Thymus (tissue), 11 donors: ENCODE data around the gene GUCY2C. TPM values are rescaled to one million over a fixed set of nuclear protein-coding genes. Genes with fewer than 3 reads are reported as not detected.
A peak's percentile ranks its signal among the peaks of the same experiment; 100 is the strongest.

Source experiments
- DNase-seq, 9 donors: peaks; one replicate each; pipeline ENCODE4 v3.0.0-alpha.2; 2013; ENCODE audit warnings: low spot score in 9 of 9, low read depth in 6 of 9, missing footprints in 1 of 9
- H3K27ac ChIP-seq, 2 donors: one replicate each; pipeline ENCODE4 v1.5.1; 2013; ENCODE audit warnings: control low read depth in 1 of 2, low read depth in 1 of 2, low read length in 1 of 2, mild to moderate bottlenecking in 1 of 2, moderate library complexity in 1 of 2
- H3K27me3 ChIP-seq, 2 donors: one replicate each; pipeline ENCODE4 v1.5.1; 2013; ENCODE audit warnings: low read length in 1 of 2; ENCODE audit not compliant: control insufficient read depth in 2 of 2, insufficient read depth in 1 of 2
- H3K36me3 ChIP-seq, 2 donors: one replicate each; pipeline ENCODE4 v1.5.1; 2013; ENCODE audit warnings: low read length in 1 of 2, mild to moderate bottlenecking in 1 of 2, moderate library complexity in 1 of 2; ENCODE audit not compliant: control insufficient read depth in 2 of 2, insufficient read depth in 2 of 2
- H3K4me1 ChIP-seq, 2 donors: one replicate each; pipeline ENCODE4 v1.5.1; 2013; ENCODE audit warnings: low read length in 2 of 2; ENCODE audit not compliant: control insufficient read depth in 2 of 2, insufficient read depth in 2 of 2
- H3K4me3 ChIP-seq, 2 donors: one replicate each; pipeline ENCODE4 v1.5.1; 2013; ENCODE audit warnings: low read length in 2 of 2, control low read depth in 1 of 2, mild to moderate bottlenecking in 1 of 2
- H3K9me3 ChIP-seq, 2 donors: one replicate each; pipeline ENCODE4 v1.5.1; 2013; ENCODE audit warnings: low read length in 1 of 2, mild to moderate bottlenecking in 1 of 2; ENCODE audit not compliant: control insufficient read depth in 2 of 2, insufficient read depth in 1 of 2
- WGBS: extraction: QIAGEN DNeasy Blood & Tissue Kit; methylation state at CpG from one replicate; pipeline ENCODE4 v1.1.7; 2013; 5-methylcytosine and 5-hydroxymethylcytosine counted together
- polyA plus RNA-seq: library from polyadenylated mRNA; stranded (reverse); fragments of 200-250 nt; gene quantifications from one replicate; pipeline ENCODE4 v1.2.3, GENCODE V29; 2013
- total RNA-seq: library from RNA; stranded (reverse); fragments of 120-200 nt; gene quantifications from one replicate; pipeline ENCODE4 v1.2.4, GENCODE V29; 2013
- donor health status: healthy.

GUCY2C gene
- total and polyA plus RNA-seq, 2 donors: under 0.01 to 0.14 TPM

GRCh38 chr12:14650789-14651188 is 45.6 kb downstream of the GUCY2C start:
- Histone ChIP-seq H3K4me1 (no peaks in the 10 kb centered on the region), H3K4me3 (no peak overlapping the region), H3K27me3 (no peaks in the 10 kb centered on the region), H3K36me3 (no peaks in the 10 kb centered on the region), H3K27ac (no peak overlapping the region), H3K9me3 (no peaks in the 10 kb centered on the region)
- no peak for DNase-seq
- 95% methylated on average over 2 of the region's 2 CpGs for WGBS

DNA sequence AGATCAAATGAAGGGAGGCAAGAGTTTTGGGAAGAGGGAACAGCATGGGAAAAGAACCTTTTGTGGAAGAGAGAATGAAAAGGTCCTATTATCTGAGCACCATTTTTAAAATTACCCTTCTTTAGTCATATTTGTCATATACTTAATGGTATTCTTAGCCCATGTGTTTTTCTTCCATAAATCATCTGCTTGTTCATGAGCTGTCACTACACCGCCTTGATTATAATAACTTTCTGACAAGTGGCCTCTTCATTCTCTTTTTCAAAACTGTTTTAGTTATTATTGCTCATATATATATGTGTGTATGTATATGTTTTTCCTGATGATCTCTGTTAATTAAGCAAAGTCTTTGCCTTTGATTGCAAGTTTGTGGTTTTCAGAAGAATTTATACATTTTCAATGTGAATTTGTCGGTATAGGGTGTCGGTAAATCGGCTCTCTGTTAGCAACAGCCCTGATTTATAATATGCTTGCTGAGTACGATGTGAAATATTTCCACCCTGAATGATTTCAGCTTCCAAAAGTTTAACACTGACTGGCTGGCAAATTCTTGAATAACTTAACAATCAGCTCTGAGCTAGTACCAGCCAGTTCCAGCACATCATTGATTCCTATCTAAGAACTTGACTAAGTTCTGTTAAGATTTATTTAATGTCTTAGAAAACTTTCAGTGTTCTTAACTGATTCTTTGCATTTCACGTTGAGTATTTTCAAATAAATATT is 49.2 kb downstream of the GUCY2C start:
- no peaks in the 10 kb centered on the region for H3K9me3 ChIP-seq
- 97% methylated on average over 6 of the region's 6 CpGs for WGBS
- H3K27me3 ChIP-seq: no peaks in the 10 kb centered on the region
- H3K36me3 ChIP-seq: no peaks in the 10 kb centered on the region
- H3K4me3 ChIP-seq: no peak overlapping the region
- DNase-seq: no peak
- H3K4me1 ChIP-seq: peaks cover 11 to 14% of the 10 kb centered on the region in 2 donors
- no peak overlapping the region for H3K27ac ChIP-seq

DNA sequence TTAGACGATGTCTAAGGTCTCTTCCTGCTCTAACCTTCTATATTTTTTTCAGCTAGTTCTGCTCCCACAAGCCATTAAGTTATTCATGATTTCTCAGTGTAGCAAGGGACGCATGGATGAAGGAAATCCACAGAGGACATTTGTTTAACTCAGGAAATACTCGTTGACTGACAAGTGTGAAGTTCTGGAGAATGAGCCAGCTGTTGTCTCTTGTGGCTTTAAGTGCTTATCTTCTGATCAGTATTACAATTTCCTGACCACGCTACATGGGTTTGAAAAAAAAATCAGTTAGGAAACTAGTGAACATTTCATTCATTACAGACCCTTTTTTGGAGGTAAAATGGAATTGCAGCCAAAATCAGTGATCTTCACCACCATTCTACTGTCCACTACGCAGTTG is 53.1 kb downstream of the GUCY2C start:
- peaks cover 11 to 14% of the 10 kb centered on the region in 2 donors for H3K4me1 ChIP-seq
- no peak overlapping the region for H3K27ac ChIP-seq
- 8% methylated on average over 5 of the region's 5 CpGs for WGBS
- H3K27me3 ChIP-seq: no peaks in the 10 kb centered on the region
- H3K9me3 ChIP-seq: no peaks in the 10 kb centered on the region
- no peak overlapping the region for H3K4me3 ChIP-seq
- peak in 4 of 9 donors; percentile 16 to 63 (median 31) for DNase-seq
- H3K36me3 ChIP-seq: no peaks in the 10 kb centered on the region

DNA sequence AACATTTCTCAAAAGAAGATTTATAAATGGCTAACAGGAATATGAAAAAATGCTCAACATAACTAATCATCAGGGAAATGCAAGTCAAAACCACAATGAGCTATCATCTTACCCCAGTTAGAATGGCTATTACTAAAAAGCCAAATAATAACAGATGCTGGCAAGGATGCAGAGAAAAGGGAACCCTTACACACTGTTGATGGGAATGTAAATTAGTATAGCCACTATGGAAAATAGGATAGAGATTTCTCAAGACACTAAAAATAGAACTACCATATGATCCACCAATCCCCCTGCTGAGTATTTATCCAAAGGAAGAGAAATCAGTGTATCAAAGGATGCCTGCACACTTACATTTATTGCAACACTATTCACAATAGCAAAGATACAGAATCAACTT is 58.3 kb downstream of the GUCY2C start:
- Histone ChIP-seq H3K36me3 (no peaks in the 10 kb centered on the region), H3K4me1 (peaks cover 0 to under 1% of the 10 kb centered on the region in 2 donors), H3K4me3 (no peak overlapping the region), H3K9me3 (no peaks in the 10 kb centered on the region), H3K27me3 (no peaks in the 10 kb centered on the region), H3K27ac (no peak overlapping the region)
- no peak for DNase-seq

GRCh38 chr12:14635776-14636175 is 60.6 kb downstream of the GUCY2C start:
- Histone ChIP-seq H3K36me3 (no peaks in the 10 kb centered on the region), H3K27ac (no peak overlapping the region), H3K9me3 (no peaks in the 10 kb centered on the region), H3K4me3 (no peak overlapping the region), H3K4me1 (no peaks in the 10 kb centered on the region), H3K27me3 (no peaks in the 10 kb centered on the region)
- DNase-seq: no peak

- no peaks in the 10 kb centered on the region for H3K9me3 ChIP-seq
- WGBS: 79% methylated on average over 3 of the region's 3 CpGs
- no peaks in the 10 kb centered on the region for H3K27me3 ChIP-seq
- no peaks in the 10 kb centered on the region for H3K36me3 ChIP-seq
- no peak overlapping the region for H3K4me3 ChIP-seq
- no peak for DNase-seq
- H3K27ac ChIP-seq: no peak overlapping the region
- H3K4me1 ChIP-seq: no peaks in the 10 kb centered on the region
Observed at GRCh38 chr12:14630793-14631192, 65.6 kb downstream of the GUCY2C start.

- Histone ChIP-seq H3K27ac (no peak overlapping the region), H3K9me3 (no peaks in the 10 kb centered on the region), H3K27me3 (no peaks in the 10 kb centered on the region), H3K4me3 (no peak overlapping the region), H3K36me3 (no peaks in the 10 kb centered on the region), H3K4me1 (no peaks in the 10 kb centered on the region)
- WGBS: 25% methylated on average over 8 of the region's 8 CpGs
- DNase-seq: peak in 8 of 9 donors; percentile 34 to 73 (median 50)
Observed at GRCh38 chr12:14629832-14630710, 66.3 kb downstream of the GUCY2C start.

DNA sequence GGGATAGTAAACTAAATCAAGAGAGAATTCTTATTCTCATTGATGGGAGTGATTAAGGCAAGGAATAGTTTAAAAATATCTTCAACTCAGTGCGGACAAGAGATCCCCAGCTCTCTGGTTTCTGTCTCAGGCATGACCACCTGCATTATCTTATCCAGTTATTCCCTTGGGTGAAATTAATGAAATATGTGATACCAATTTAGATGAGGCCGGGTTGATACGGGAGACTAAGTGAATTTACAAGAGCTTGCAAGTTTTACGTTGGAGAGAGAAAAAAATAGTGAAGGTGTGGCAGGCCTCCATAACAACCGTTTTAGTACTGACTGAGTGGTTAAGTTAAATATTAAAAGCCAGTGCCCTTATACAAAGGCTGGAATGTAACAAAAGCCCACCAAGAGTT is 67.6 kb downstream of the GUCY2C start:
- DNase-seq: no peak
- Histone ChIP-seq H3K4me3 (no peak overlapping the region), H3K9me3 (no peaks in the 10 kb centered on the region), H3K4me1 (no peaks in the 10 kb centered on the region), H3K36me3 (no peaks in the 10 kb centered on the region), H3K27me3 (no peaks in the 10 kb centered on the region), H3K27ac (no peak overlapping the region)
- 98% methylated on average over 5 of the region's 5 CpGs for WGBS

DNA sequence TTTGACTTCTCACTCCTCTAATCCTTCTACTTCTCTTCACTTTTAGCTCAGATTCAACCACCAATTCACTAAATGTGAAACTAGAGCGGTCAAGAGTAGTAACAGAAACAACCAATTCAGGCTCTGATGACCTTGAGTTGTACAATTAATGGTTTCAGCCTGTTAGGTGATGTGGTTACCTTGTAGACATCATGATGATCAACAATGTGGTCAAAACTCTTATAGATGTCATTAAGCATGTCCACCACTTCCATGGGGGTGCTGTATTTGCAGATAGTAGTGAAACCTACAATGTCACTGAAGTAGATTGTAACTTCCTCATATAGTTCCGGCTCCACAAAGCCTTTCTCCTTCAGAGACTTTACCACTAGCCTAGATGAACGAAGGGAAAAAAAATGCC is 74.6 kb downstream of the GUCY2C start:
- H3K4me1 ChIP-seq: no peaks in the 10 kb centered on the region
- H3K36me3 ChIP-seq: no peaks in the 10 kb centered on the region
- no peak for DNase-seq
- no peaks in the 10 kb centered on the region for H3K9me3 ChIP-seq
- 48% methylated on average over 3 of the region's 3 CpGs for WGBS
- no peak overlapping the region for H3K27ac ChIP-seq
- H3K27me3 ChIP-seq: no peaks in the 10 kb centered on the region
- H3K4me3 ChIP-seq: no peak overlapping the region
